GM12891 (cell line): Measurements from ENCODE around the gene VTI1A.
A peak's percentile ranks its signal among the peaks of the same experiment; 100 is the strongest.

Source experiments
- DNase-seq: peaks from one replicate; pipeline ENCODE4 v3.0.0; 2011; ENCODE audit warnings: low spot score; ENCODE audit not compliant: insufficient read length
- FAIRE-seq: peaks from 2 replicates; lab custom pipeline; 2011; peaks lifted over from hg19 to GRCh38; lab: Jason Lieb, UNC
- PAX5 ChIP-seq: IDR thresholded peaks from 2 replicates; pipeline ENCODE4 v1.6.1; 2011; ENCODE audit warnings: low read length, moderate library complexity, mild to moderate bottlenecking; ENCODE audit not compliant: insufficient read depth, severe bottlenecking
- POLR2A ChIP-seq: IDR thresholded peaks from 2 replicates; pipeline ENCODE4 v1.6.1; 2011; ENCODE audit warnings: low read depth, low read length, control low read depth
- POLR2AphosphoS5 ChIP-seq: IDR thresholded peaks from 2 replicates; pipeline ENCODE4 v1.6.1; 2011; ENCODE audit warnings: low read depth, low read length, control low read depth
- POU2F2 ChIP-seq: IDR thresholded peaks from 2 replicates; pipeline ENCODE4 v1.6.1; 2011; ENCODE audit warnings: low read depth, mild to moderate bottlenecking, control low read depth, low read length, moderate library complexity
- SPI1 ChIP-seq: IDR thresholded peaks from 2 replicates; pipeline ENCODE4 v1.6.1; 2011; ENCODE audit warnings: low read depth, low read length, control low read depth
- TAF1 ChIP-seq: IDR thresholded peaks from 2 replicates; pipeline ENCODE4 v1.6.1; 2011; ENCODE audit warnings: low read depth, low read length, control low read depth

VTI1A gene

GRCh38 chr10:112515126-112515525 lies 68.1 kb downstream of the VTI1A start:
- TF ChIP-seq TAF1 (no peak), POU2F2 (no peak), POLR2A (no peak), POLR2AphosphoS5 (no peak), PAX5 (no peak), SPI1 (no peak)
- FAIRE-seq (no peak), DNase-seq (no peak)

GRCh38 chr10:112515852-112516251 lies 68.8 kb downstream of the VTI1A start:
- no peak for DNase-seq
- FAIRE-seq, result no peak
- TF ChIP-seq POLR2A (no peak), PAX5 (no peak), POU2F2 (no peak), TAF1 (no peak), SPI1 (no peak), POLR2AphosphoS5 (no peak)

GRCh38 chr10:112517451-112517862 lies 70.4 kb downstream of the VTI1A start:
- DNase-seq, result no peak
- no peak for FAIRE-seq
- TF ChIP-seq POLR2AphosphoS5 (no peak), SPI1 (no peak), POLR2A (no peak), PAX5 (no peak), POU2F2 (no peak), TAF1 (no peak)

GRCh38 chr10:112519133-112519761 lies 72.2 kb downstream of the VTI1A start:
- FAIRE-seq (no peak), DNase-seq (no peak)
- TF ChIP-seq POLR2AphosphoS5, result no peak
- no peak for TF ChIP-seq TAF1
- TF ChIP-seq SPI1, result no peak
- TF ChIP-seq POU2F2, result no peak
- no peak for TF ChIP-seq PAX5
- no peak for TF ChIP-seq POLR2A

GRCh38 chr10:112520914-112521313 lies 73.9 kb downstream of the VTI1A start:
- no peak for TF ChIP-seq PAX5
- no peak for TF ChIP-seq POU2F2
- TF ChIP-seq TAF1, result no peak
- TF ChIP-seq POLR2AphosphoS5, result no peak
- no peak for TF ChIP-seq SPI1
- FAIRE-seq, result no peak
- DNase-seq, result no peak

GRCh38 chr10:112524641-112525040 lies 77.6 kb downstream of the VTI1A start:
- no peak for FAIRE-seq
- no peak for DNase-seq

GRCh38 chr10:112525200-112525599 lies 78.2 kb downstream of the VTI1A start:
- no peak for FAIRE-seq
- no peak for DNase-seq
- TF ChIP-seq TAF1 (no peak), POU2F2 (no peak), PAX5 (no peak), POLR2A (no peak), POLR2AphosphoS5 (no peak), SPI1 (no peak)

More at GRCh38 chr10:112524641-112525040, 77.6 kb downstream of the VTI1A start:
- TF ChIP-seq POLR2A (no peak), POU2F2 (no peak), TAF1 (no peak), PAX5 (no peak), SPI1 (no peak), POLR2AphosphoS5 (no peak)

- peak; percentile 40 for FAIRE-seq
- TF ChIP-seq POLR2AphosphoS5 (no peak), SPI1 (no peak), PAX5 (peak; percentile 21), POU2F2 (no peak), POLR2A (no peak), TAF1 (no peak)
- no peak for DNase-seq
Measured at GRCh38 chr10:112526139-112526538, 79.1 kb downstream of the VTI1A start.

- TF ChIP-seq PAX5 (no peak), POU2F2 (no peak), SPI1 (no peak), POLR2A (no peak)
- FAIRE-seq, result no peak
- no peak for DNase-seq
Measured at GRCh38 chr10:112526906-112527305, 79.9 kb downstream of the VTI1A start.
